NAMALWA (cell line): ENCODE data around the gene DLGAP1.
A peak's percentile ranks its signal among the peaks of the same experiment; 100 is the strongest.

Experiments
- DNase-seq: peaks from one replicate; pipeline ENCODE4 v3.0.0-alpha.2; 2015; ENCODE audit warnings: low spot score

DLGAP1 gene

GRCh38 chr18:4172196-4173100 is 282.7 kb downstream of the DLGAP1 start:
- DNase-seq = no peak

GRCh38 chr18:4157352-4157751 is 297.8 kb downstream of the DLGAP1 start:
- no peak for DNase-seq

DNA sequence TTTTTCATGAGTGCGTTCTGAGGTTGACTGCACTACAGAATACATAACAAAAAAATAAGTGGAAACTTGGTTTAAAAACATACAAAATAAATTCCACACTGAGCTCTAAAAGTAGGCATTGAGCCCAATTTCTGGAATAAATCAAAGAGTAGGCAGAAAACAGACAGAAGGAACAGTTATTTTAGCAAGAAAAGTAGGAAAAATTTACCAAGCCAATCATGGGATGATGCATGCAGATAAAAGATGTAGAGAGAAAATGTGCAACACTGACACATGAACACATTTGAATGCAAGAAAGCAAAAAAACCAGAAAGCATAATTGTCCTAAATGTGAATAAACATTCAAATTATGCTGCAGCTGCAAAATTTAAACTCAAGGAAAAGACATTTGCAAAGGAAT is 308.3 kb downstream of the DLGAP1 start:
- DNase-seq = no peak

GRCh38 chr18:4144201-4144600 is 310.9 kb downstream of the DLGAP1 start:
- DNase-seq = no peak

- no peak for DNase-seq
Observed at GRCh38 chr18:4143585-4143984, 311.5 kb downstream of the DLGAP1 start.

- DNase-seq = no peak
Observed at GRCh38 chr18:4142876-4143275, 312.2 kb downstream of the DLGAP1 start.

DNA sequence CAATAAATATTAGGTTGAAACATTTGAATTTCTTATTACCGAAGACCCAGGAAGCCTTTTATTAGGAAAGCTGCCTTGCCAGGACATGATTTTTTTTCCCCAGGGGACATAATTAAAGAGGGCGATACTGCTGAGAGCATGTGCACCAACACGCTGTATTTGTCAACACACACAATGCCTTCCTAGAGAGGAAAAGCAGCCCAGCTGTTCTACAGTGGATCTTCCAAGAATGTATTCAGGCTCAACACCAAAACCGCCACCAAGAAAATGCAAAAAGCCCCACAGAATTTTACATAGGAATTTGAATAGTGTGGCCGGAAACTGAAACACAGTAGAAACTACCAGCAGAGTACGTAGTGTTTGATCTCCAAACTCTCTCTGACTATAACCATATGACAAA is 320.4 kb downstream of the DLGAP1 start:
- no peak for DNase-seq

DNA sequence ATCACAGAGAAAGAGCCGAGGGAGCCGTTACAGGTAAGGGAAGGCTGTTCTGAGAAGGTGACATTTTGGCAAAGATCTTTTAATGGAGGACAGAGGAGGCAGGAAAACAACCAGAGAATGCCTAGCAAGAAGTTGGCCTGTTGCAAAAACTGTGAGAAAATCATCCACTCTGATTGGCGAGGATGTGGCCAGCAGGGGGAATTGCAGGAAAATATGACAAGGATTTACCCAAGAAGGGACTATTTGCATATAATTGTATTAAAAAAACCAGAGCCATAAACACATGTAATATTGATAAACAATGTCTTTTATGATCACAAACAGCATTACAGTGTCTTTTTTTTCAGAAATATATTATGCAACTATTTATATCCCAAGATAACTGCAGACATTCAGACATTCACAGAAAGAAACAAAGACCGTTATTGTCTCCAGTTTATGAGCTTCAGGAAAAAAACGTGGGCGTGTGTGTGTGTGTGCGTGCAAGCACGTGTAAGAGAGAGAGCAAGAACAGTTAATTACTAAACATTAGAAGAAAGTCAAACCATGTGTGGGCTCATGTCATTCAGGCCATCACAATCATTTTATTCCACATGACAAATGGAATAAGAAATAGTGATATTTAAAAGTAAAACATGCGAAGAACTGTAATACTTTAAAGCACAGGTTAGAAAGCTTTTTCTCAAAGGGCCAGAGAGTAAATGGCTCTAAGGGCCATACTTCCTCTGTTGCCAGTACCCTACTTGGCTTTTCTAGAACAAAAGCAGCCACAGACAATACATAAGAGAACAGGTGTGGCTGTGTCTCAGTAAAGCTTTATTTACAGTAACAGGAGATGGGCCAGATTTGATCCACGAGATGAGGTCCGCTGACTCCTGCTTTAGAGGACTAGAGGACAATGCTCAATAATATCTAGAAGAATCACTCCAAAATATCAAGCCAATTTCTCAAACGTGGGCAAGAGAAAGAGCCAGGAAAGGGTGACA is 324.1 kb downstream of the DLGAP1 start:
- no peak for DNase-seq

GRCh38 chr18:4126939-4127338 is 328.2 kb downstream of the DLGAP1 start:
- DNase-seq = no peak

- DNase-seq = no peak
Observed at GRCh38 chr18:4125627-4126230, 329.4 kb downstream of the DLGAP1 start.

- DNase-seq = no peak
Observed at GRCh38 chr18:4125224-4125623, 329.9 kb downstream of the DLGAP1 start.

DNA sequence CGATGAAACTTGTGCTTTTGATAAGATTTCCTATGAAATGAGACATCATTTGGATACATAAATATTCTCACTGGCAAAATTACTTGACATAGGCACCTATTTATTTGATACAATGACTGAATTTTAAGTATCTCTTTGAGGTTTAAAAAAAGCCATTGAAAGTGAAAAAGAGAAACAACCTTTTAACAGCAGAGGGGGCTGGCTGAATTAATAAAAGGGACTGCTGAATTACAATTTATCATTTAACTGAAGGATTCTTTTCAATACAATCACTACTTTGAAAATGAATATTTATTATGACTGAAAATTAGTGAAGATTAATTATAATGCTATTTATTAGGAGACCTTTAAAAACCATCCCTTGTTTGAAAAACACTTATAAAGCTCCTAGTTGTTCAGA is 335.3 kb downstream of the DLGAP1 start:
- DNase-seq = no peak

GRCh38 chr18:4119127-4119648 is 335.9 kb downstream of the DLGAP1 start:
- no peak for DNase-seq

DNA sequence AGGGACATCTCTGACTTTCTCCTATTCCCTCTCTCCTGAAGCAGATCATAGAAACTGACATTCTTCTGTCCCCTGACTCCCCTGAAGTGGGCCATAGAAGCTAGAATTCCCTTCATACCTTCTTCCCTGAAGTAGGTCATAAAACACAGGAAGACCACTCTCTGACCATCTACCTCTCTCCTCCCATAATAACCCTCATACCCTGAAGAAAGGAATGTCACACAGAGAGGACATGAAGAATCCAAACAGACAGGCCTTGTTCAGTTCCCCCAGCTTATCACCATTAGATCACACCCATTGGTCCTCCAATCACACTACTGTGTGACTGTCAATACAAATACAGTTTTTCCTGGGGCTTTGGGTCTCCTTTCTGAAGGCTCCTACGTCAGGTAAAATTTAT is 347.1 kb downstream of the DLGAP1 start:
- no peak for DNase-seq

- no peak for DNase-seq
Observed at GRCh38 chr18:4107049-4107467, 348.0 kb downstream of the DLGAP1 start.

- DNase-seq = peak; percentile 76
Observed at GRCh38 chr18:4106407-4107033, 348.6 kb downstream of the DLGAP1 start.

- DNase-seq = no peak
Observed at GRCh38 chr18:4102901-4103300, 352.2 kb downstream of the DLGAP1 start.

DNA sequence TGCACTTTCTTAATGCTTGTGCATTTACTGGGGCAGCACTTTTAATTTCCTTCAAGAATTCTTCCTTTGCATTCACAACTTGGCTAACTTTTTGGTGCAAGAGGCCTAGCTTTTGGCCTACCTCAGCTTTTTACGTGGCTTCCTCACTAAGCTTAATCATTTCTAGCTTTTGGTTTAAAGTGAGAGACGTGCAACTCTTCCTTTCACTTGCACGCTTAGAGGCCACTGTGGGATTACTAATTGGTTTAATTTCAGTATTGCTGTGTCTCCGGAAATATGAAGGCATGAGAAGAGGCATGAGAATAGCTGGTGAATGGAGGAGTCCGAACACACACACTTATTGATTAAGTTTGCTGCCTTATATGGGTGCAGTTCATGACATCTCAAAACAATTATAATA is 354.1 kb downstream of the DLGAP1 start:
- DNase-seq = no peak

- DNase-seq = no peak
Observed at GRCh38 chr18:4096486-4096885, 358.6 kb downstream of the DLGAP1 start.

DNA sequence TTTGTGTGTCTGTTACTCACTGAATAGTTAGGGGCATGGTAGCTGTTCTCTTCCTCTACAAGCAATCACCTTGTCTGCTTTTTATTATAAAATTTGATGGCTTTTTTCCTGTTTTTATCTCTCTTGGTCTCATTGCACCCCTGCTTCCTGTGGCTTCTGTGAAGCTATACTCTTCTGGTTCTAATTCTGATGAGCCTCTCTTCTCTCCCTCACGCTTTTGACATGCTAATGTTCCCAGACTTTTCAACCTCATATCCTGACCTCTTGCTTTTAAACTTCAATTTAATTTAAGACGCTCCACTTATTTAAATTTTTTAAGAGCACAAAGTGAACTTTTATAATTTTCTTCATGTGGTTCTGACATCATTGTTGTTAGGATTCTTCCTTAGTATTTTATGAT is 361.4 kb downstream of the DLGAP1 start:
- DNase-seq = no peak

- DNase-seq = no peak
Observed at GRCh38 chr18:4084382-4084900, 370.7 kb downstream of the DLGAP1 start.
